WTC11 (cell line): ENCODE data around the gene CYP11A1. TPM values are rescaled to one million over a fixed set of nuclear protein-coding genes. Genes with fewer than 3 reads are reported as not detected.
A peak's percentile ranks its signal among the peaks of the same experiment; 100 is the strongest.

Source experiments
- ATAC-seq: fragments of 200-7000 bp; cut with Tn5 transposase; 2 replicates; pipeline ENCODE4 v1.10.0; 2021; ENCODE audit warnings: mild to moderate bottlenecking, moderate library complexity
- CTCF ChIA-PET: fragments of 300-600 bp; sonication (Branson Sonifier 250); formaldehyde crosslinking; loops from one replicate; lab custom pipeline; 2021; ENCODE audit warnings: antibody characterized with exemption; lab: Charles Lee
- POLR2A ChIA-PET: fragments of 350-600 bp; sonication (Branson Sonifier 250); formaldehyde crosslinking; loops from one replicate; lab custom pipeline; 2021; ENCODE audit warnings: antibody characterized with exemption; lab: Charles Lee
- DNase-seq: peaks from one replicate; pipeline ENCODE4 v3.0.0; 2021; ENCODE audit warnings: low spot score
- H3K27ac Mint-ChIP-seq: 2 replicates; pipeline ENCODE4 v1.8.0; 2021; ENCODE audit warnings: mixed read lengths
- H3K27me3 Mint-ChIP-seq: 2 replicates; pipeline ENCODE4 v1.8.0; 2021; ENCODE audit warnings: low read depth, mild to moderate bottlenecking, moderate library complexity, mixed read lengths
- H3K36me3 Mint-ChIP-seq: 2 replicates; pipeline ENCODE4 v1.8.0; 2021; ENCODE audit warnings: mixed read lengths
- H3K4me1 Mint-ChIP-seq: 2 replicates; pipeline ENCODE4 v1.8.0; 2022; ENCODE audit warnings: mixed read lengths
- H3K4me3 Mint-ChIP-seq: 2 replicates; pipeline ENCODE4 v1.8.0; 2021; ENCODE audit warnings: mild to moderate bottlenecking, moderate library complexity, mixed read lengths
- H3K9me3 Mint-ChIP-seq: 2 replicates; pipeline ENCODE4 v1.8.0; 2021; ENCODE audit warnings: mixed read lengths
- ARID4B ChIP-seq: sonication (generic); formaldehyde crosslinking; IDR thresholded peaks from 2 replicates; pipeline ENCODE4 v1.8.0; 2023; ENCODE audit warnings: missing genetic modification reagents, mild to moderate bottlenecking, borderline replicate concordance
- ATF6 ChIP-seq: sonication (generic); formaldehyde crosslinking; IDR thresholded peaks from 2 replicates; pipeline ENCODE4 v1.8.1; 2023; ENCODE audit warnings: mild to moderate bottlenecking, missing genetic modification reagents
- CTCF ChIP-seq: fragments of 200-600 bp; IDR thresholded peaks from 2 replicates; pipeline ENCODE4 v1.8.0; 2022; ENCODE audit warnings: antibody characterized with exemption
- KAT7 ChIP-seq: sonication (generic); formaldehyde crosslinking; IDR thresholded peaks from 2 replicates; pipeline ENCODE4 v1.8.1; 2023; ENCODE audit warnings: missing genetic modification reagents, mild to moderate bottlenecking, borderline replicate concordance
- MYBL2 ChIP-seq: sonication (generic); formaldehyde crosslinking; IDR thresholded peaks from 2 replicates; pipeline ENCODE4 v1.8.1; 2023; ENCODE audit warnings: mild to moderate bottlenecking, moderate library complexity, missing genetic modification reagents
- NFYB ChIP-seq: sonication (generic); formaldehyde crosslinking; conservative IDR thresholded peaks from 2 replicates; pipeline ENCODE4 v1.8.0; 2022; ENCODE audit warnings: low read depth, missing genetic modification reagents
- RORB ChIP-seq: fragments of 250-450 bp; sonication (Bioruptor Pico); IDR thresholded peaks from 2 replicates; pipeline ENCODE4 v1.9.0; 2021; ENCODE audit warnings: mild to moderate bottlenecking
- SMAD3 ChIP-seq: sonication (generic); formaldehyde crosslinking; IDR thresholded peaks from 2 replicates; pipeline ENCODE4 v1.8.0; 2022; ENCODE audit warnings: missing genetic modification reagents, mild to moderate bottlenecking, borderline replicate concordance
- TCF7 ChIP-seq: sonication (generic); formaldehyde crosslinking; IDR thresholded peaks from 2 replicates; pipeline ENCODE4 v1.8.0; 2022; ENCODE audit warnings: mild to moderate bottlenecking, low read depth, missing genetic modification reagents, moderate library complexity
- TP53 ChIP-seq: sonication (generic); formaldehyde crosslinking; IDR thresholded peaks from 2 replicates; pipeline ENCODE4 v1.8.1; 2023; ENCODE audit warnings: mild to moderate bottlenecking, missing genetic modification reagents
- ZMAT4 ChIP-seq: fragments of 250-450 bp; sonication (Bioruptor Pico); IDR thresholded peaks from 2 replicates; pipeline ENCODE4 v1.9.0; 2021; ENCODE audit warnings: mild to moderate bottlenecking
- ZNF121 ChIP-seq: sonication (generic); formaldehyde crosslinking; IDR thresholded peaks from 2 replicates; pipeline ENCODE4 v1.8.0; 2023; ENCODE audit warnings: missing genetic modification reagents
- ZNF263 ChIP-seq: sonication (generic); formaldehyde crosslinking; IDR thresholded peaks from 2 replicates; pipeline ENCODE4 v1.8.1; 2022; ENCODE audit warnings: low read depth, mild to moderate bottlenecking, moderate library complexity, missing genetic modification reagents
- ZNF671 ChIP-seq: fragments of 250-450 bp; sonication (Bioruptor Pico); IDR thresholded peaks from 2 replicates; pipeline ENCODE4 v1.8.0; 2021; ENCODE audit warnings: mild to moderate bottlenecking
- total RNA-seq: library from RNA; stranded (reverse); gene quantifications from 3 replicates; pipeline ENCODE4 v1.2.3, GENCODE V29; 2021
- TF ChIP-seq, protein P1 (sequence below): fragments of 250-450 bp; sonication (Bioruptor Pico); IDR thresholded peaks from 2 replicates; pipeline ENCODE4 v1.8.0; 2021; ENCODE audit warnings: mild to moderate bottlenecking

CYP11A1 gene
- total RNA-seq, 1 experiment from 2014 or later = 3.4 TPM

GRCh38 chr15:74383286-74383685 is 15.8 kb upstream of the CYP11A1 start (continued):
- TF ChIP-seq ATF6 (CRISPR knock-in tag) = no peak
- TF ChIP-seq, protein P1, sequence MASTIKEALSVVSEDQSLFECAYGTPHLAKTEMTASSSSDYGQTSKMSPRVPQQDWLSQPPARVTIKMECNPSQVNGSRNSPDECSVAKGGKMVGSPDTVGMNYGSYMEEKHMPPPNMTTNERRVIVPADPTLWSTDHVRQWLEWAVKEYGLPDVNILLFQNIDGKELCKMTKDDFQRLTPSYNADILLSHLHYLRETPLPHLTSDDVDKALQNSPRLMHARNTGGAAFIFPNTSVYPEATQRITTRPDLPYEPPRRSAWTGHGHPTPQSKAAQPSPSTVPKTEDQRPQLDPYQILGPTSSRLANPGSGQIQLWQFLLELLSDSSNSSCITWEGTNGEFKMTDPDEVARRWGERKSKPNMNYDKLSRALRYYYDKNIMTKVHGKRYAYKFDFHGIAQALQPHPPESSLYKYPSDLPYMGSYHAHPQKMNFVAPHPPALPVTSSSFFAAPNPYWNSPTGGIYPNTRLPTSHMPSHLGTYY (CRISPR knock-in tag) = no peak
- no peak for TF ChIP-seq SMAD3 (CRISPR knock-in tag)
- TF ChIP-seq TP53 (CRISPR knock-in tag) = no peak
- no peak for TF ChIP-seq ZNF263
- TF ChIP-seq ZNF121 (CRISPR knock-in tag) = no peak
- no peak for TF ChIP-seq ARID4B
- TF ChIP-seq RORB (CRISPR knock-in tag) = no peak
- no peak for TF ChIP-seq TCF7 (CRISPR knock-in tag)
- TF ChIP-seq MYBL2 = no peak
- TF ChIP-seq KAT7 (CRISPR knock-in tag) = no peak

DNA sequence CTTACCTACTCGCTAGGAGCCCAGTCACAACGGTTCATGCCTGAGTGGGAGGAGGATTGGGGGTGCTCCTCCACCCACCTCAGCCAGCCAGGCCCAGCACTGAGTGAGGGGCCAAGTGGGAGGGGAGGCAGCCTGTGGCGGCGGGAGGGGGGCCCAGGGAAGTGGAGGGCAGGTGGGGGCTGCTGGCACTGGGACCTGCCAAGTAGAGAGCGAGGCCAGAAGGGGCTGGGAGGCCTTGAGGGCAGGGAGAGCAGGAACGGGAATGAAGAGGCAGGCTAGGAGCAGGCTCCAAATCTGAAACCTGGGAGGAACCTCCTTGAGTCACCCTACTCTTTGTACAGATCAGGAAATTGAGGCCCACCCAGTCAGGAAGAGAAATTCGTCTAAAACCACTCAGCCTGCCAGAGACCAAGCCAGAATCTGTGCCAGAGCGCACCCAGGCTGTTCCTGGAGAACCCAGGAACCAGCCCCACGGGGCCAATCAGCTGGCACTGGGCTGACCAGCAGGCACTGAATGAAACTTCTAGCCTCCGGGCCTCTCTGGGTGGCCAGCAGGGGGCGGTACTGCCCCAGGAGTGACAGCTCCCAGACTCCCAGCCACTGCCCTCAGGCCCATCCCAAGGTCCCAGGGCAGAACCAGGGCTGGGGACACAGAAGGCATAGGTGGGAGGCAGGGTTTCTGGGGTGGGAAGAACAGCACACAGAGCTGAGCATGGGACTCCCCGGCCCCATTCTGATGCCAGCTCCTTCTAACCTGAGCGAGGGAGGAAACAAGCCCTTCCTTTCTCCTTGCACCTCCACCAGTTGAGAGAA is 14.8 kb upstream of the CYP11A1 start:
- Mint-ChIP-seq H3K4me3 (no peak overlapping the region), H3K4me1 (peaks cover 12% of the 10 kb centered on the region), H3K9me3 (no peaks in the 10 kb centered on the region), H3K36me3 (no peaks in the 10 kb centered on the region), H3K27me3 (no peaks in the 10 kb centered on the region; the same call in 1 of the 2 replicates), H3K27ac (no peak overlapping the region)
- TF ChIP-seq ZMAT4 (CRISPR knock-in tag) (no peak), NFYB (CRISPR knock-in tag) (peak; percentile 34), SMAD3 (CRISPR knock-in tag) (peak; percentile 54; the same call in 1 of the 2 replicates), ZNF671 (CRISPR knock-in tag) (no peak), CTCF (peak; percentile 95)
- ATAC-seq (peak; percentile 93), DNase-seq (peak; percentile 95)
- POLR2A ChIA-PET = interaction anchor here (1.1 kb wide), 2 partner anchors 61 to 79 kb away, joined by 3 to 4 read pairs; partner anchors contain the start of gene UBL7
- CTCF ChIA-PET = interaction anchor here (0.6 to 2.4 kb wide), 49 partner anchors 9 to 409 kb away, joined by 3 to 136 read pairs (median 4); partner anchors contain the start of genes ARID3B, CYP11A1, SEMA7A and UBL7
